ENCODE results near the gene GBP4.
"Not testable (repeated sequence)": the region's sequence is repeated elsewhere in the genome, so short reads cannot be mapped to it uniquely, and the experiment has no call there.

GBP4 gene

GRCh38 chr1:89198491-89199072 is at the start of gene GBP4:
TSS of gene GBP4 (minus strand) at chr1:89198942. CDS start at chr1:89198834, 108 bp downstream.
- DNase-seq: peak; percentile 44 to 62

GRCh38 chr1:89243046-89243445 is 44.3 kb upstream of the GBP4 start:
- no peak for DNase-seq

GRCh38 chr1:89221341-89221740 is 22.6 kb upstream of the GBP4 start:
- DNase-seq: no peak

- DNase-seq: not testable (repeated sequence)
Observed at GRCh38 chr1:89219851-89220250, 21.1 kb upstream of the GBP4 start.

- DNase-seq: not testable (repeated sequence)
Observed at GRCh38 chr1:89218941-89219340, 20.2 kb upstream of the GBP4 start.

GRCh38 chr1:89213347-89213746 is 14.6 kb upstream of the GBP4 start:
- DNase-seq: no peak

GRCh38 chr1:89211035-89211634 is 12.4 kb upstream of the GBP4 start:
- no peak for DNase-seq

- no peak for DNase-seq
Observed at GRCh38 chr1:89206373-89206772, 7.6 kb upstream of the GBP4 start.

- DNase-seq: no peak
Observed at GRCh38 chr1:89203166-89203565, 4.4 kb upstream of the GBP4 start.

GRCh38 chr1:89201106-89201794 is 2.5 kb upstream of the GBP4 start:
- peak in 1 of 2 donors; percentile 34 for DNase-seq

GRCh38 chr1:89200663-89201062 is 1.9 kb upstream of the GBP4 start:
- peak in 1 of 2 donors; percentile 33 for DNase-seq

GRCh38 chr1:89199525-89200031 is 836 bp upstream of the GBP4 start:
- DNase-seq: peak in 1 of 2 donors; percentile 22

GRCh38 chr1:89198081-89198480 is 661 bp downstream of the GBP4 start:
- DNase-seq: no peak

GRCh38 chr1:89195476-89195875 is 3.3 kb downstream of the GBP4 start:
- no peak for DNase-seq

- no peak for DNase-seq
Observed at GRCh38 chr1:89191314-89191713, 7.4 kb downstream of the GBP4 start.

GRCh38 chr1:89190017-89190416 is 8.7 kb downstream of the GBP4 start:
- DNase-seq: no peak

GRCh38 chr1:89179343-89179742 is 19.4 kb downstream of the GBP4 start:
- no peak for DNase-seq

GRCh38 chr1:89176971-89177370 is 21.8 kb downstream of the GBP4 start:
- no peak for DNase-seq

- DNase-seq: no peak
Observed at GRCh38 chr1:89175601-89176256, 23.0 kb downstream of the GBP4 start, which contains the start of gene GBP7. TSS of gene GBP7 (minus strand) at chr1:89176003. CDS start at chr1:89171935, 4,068 bp downstream.

- DNase-seq: no peak
Observed at GRCh38 chr1:89174491-89174890, 24.3 kb downstream of the GBP4 start.

- DNase-seq: no peak
Observed at GRCh38 chr1:89172468-89173143, 26.1 kb downstream of the GBP4 start.

- DNase-seq: no peak
Observed at GRCh38 chr1:89171067-89171438, 27.7 kb downstream of the GBP4 start.
